ENCODE measurements around the gene CYP2A13.
"Not testable (repeated sequence)": the region's sequence is repeated elsewhere in the genome, so short reads cannot be mapped to it uniquely, and the experiment has no call there.

The CYP2A13 gene

DNA sequence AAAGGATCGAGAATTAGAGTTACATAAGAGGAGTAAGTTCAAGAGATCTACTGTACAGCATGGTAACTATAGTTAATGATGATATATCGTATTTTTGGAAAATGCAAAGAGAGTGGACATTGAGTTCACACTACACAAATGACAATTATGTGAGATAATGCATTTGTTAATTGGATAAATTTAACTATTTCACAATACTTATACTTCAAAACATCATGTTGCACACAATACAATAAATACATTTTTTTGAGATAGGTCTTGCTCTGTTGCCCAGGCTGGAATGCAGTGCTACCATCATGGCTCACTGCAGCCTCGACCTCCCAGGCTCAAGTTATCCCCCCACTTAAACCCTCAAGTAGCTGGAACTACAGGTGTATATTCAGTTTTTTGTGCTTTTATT lies 17.9 kb downstream of the CYP2A13 start:
- no peak overlapping the region for H3K27ac Mint-ChIP-seq

DNA sequence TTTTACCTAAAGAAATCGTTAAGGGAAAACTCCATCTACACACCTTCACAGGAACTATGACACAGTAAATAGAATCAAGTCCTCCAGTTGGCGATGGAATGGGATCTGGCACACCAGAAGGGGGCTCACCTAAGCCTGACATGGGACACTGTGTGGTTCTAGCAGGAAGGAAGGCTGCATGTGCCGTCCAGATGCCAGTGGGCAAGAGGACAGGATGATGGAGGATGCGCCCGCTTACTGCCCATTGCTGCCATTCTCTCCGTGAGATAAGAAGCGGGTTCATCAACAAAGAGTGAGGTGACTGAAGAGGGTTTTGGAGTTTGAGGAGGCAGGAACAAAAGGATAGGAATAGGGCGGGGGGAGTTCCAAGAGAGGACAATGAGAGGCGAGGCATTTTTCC lies 23.0 kb downstream of the CYP2A13 start:
- H3K4me1 Mint-ChIP-seq, result no peaks in the 10 kb centered on the region
- no peaks in the 10 kb centered on the region for H3K27me3 Mint-ChIP-seq
- no peaks in the 10 kb centered on the region for H3K9me3 Mint-ChIP-seq
- no peak overlapping the region for H3K27ac Mint-ChIP-seq
- ATAC-seq, result no peak
- no peak for DNase-seq
- no peak overlapping the region for H3K4me3 Mint-ChIP-seq

More for the DNA sequence above, 17.9 kb downstream of the CYP2A13 start:
- H3K27me3 Mint-ChIP-seq, result no peaks in the 10 kb centered on the region
- H3K4me1 Mint-ChIP-seq, result no peaks in the 10 kb centered on the region
- no peak overlapping the region for H3K4me3 Mint-ChIP-seq
- H3K9me3 Mint-ChIP-seq, result peaks cover 14 to 22% of the 10 kb centered on the region in 2 donors
- no peak for ATAC-seq
- no peak for DNase-seq

DNA sequence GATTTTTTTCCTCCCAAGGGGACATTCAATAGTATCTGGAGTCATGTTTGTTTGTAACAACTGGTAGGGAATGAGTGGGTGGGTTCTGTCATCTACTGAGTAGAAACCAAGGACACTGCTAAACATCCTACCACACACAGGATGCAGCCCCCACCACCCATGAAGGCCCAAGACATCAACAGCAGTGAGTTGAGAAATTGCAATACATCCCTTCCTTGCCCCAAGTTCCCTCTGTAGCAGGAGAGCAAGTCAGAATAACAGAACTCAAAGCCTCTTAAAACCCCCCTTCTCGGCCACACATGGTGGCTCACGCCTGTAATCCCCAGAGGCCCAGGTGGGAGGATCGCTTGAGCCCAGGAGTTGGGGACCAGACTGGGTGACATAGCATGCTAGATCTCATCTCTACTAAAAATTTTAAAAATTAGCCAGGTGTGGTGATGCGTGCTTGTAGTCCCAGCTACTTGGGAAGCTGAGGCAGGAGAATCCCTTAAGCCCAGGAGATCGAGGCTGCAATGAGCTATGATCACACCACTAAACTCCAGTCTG lies 23.6 kb downstream of the CYP2A13 start:
- ATAC-seq (no peak), DNase-seq (no peak)
- Mint-ChIP-seq H3K4me1 (no peaks in the 10 kb centered on the region), H3K27me3 (no peaks in the 10 kb centered on the region), H3K9me3 (no peaks in the 10 kb centered on the region), H3K4me3 (no peak overlapping the region), H3K27ac (no peak overlapping the region)

DNA sequence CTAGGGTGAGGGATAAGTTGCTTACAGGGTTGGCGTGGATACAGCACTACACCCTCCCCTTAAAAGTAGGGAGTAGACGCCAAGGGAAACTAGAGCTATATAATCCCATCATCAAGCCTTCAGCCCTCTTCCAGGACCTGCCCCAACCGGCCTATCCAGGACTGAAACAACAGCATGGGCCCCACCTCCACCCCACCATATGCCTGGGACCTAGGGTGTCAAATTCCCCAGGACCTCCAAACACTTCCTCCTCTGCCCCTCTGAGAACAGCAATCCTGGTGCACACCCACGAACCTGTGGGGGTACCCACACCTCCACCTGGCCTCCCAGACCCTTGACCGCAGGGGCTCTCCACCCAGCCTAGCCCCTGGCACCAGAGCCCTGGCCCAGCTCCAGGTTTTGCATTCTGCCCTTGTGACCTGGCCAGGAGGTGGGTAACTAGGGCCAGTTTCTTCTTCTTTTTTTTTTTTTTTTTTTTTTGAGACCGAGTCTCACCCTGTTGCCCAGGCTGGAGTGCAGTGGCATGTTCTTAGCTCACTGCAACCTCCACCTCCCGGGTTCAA lies 24.6 kb downstream of the CYP2A13 start:
- Mint-ChIP-seq H3K27me3 (no peaks in the 10 kb centered on the region), H3K27ac (no peak overlapping the region), H3K4me3 (no peak overlapping the region), H3K4me1 (no peaks in the 10 kb centered on the region), H3K9me3 (no peaks in the 10 kb centered on the region)
- no peak for DNase-seq
- no peak for ATAC-seq

DNA sequence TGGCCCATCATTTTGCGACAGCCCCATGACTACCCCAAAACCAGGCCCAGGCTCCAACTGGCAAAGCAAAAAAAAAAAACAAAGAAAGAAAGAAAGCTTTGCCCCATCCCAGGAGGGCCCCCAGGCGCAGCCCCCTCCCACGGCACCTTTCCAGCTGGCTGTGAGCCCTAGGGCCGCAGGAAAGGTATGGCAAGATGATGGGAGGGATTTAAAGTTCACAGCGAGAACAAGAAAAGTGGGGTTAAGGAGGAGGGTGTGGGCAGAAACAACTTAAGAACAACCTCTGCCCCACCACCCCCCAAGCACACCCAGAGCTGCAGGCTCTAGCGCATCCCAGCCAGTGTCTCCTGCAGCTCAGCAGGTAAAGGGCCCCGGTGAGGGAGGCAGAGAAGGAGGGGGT lies 25.9 kb downstream of the CYP2A13 start, which contains the start of gene CYP2F1:
Gene CYP2F1 (plus strand): TSS at position 301 of the 400 bp plus-strand sequence. CDS start 1,757 bp downstream, outside the sequence.
- Mint-ChIP-seq H3K27ac (peak within 1 kb of the TSS in 1 of 2 donors; percentile 86), H3K4me3 (no peak within 1 kb of the TSS), H3K4me1 (no peaks in the 10 kb centered on the region), H3K27me3 (no peaks in the 10 kb centered on the region), H3K9me3 (no peaks in the 10 kb centered on the region)
- ATAC-seq, result no peak
- DNase-seq, result no peak

DNA sequence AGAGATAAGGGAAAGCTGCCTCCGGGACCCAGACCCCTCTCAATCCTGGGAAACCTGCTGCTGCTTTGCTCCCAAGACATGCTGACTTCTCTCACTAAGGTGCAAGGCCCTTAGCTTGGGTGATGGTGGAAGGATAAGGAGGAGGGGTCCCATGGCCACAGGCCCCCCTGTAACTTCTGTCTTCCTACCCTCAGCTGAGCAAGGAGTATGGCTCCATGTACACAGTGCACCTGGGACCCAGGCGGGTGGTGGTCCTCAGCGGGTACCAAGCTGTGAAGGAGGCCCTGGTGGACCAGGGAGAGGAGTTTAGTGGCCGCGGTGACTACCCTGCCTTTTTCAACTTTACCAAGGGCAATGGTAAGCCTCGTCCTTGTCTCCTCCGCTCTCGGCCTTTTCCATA lies 28.0 kb downstream of the CYP2A13 start:
- H3K4me3 Mint-ChIP-seq, result no peak overlapping the region
- H3K27me3 Mint-ChIP-seq, result no peaks in the 10 kb centered on the region
- H3K27ac Mint-ChIP-seq, result peak overlapping the region in 1 of 2 donors; percentile 23
- no peaks in the 10 kb centered on the region for H3K9me3 Mint-ChIP-seq
- DNase-seq (no peak), ATAC-seq (no peak)
- H3K4me1 Mint-ChIP-seq, result peaks cover 9% of the 10 kb centered on the region

DNA sequence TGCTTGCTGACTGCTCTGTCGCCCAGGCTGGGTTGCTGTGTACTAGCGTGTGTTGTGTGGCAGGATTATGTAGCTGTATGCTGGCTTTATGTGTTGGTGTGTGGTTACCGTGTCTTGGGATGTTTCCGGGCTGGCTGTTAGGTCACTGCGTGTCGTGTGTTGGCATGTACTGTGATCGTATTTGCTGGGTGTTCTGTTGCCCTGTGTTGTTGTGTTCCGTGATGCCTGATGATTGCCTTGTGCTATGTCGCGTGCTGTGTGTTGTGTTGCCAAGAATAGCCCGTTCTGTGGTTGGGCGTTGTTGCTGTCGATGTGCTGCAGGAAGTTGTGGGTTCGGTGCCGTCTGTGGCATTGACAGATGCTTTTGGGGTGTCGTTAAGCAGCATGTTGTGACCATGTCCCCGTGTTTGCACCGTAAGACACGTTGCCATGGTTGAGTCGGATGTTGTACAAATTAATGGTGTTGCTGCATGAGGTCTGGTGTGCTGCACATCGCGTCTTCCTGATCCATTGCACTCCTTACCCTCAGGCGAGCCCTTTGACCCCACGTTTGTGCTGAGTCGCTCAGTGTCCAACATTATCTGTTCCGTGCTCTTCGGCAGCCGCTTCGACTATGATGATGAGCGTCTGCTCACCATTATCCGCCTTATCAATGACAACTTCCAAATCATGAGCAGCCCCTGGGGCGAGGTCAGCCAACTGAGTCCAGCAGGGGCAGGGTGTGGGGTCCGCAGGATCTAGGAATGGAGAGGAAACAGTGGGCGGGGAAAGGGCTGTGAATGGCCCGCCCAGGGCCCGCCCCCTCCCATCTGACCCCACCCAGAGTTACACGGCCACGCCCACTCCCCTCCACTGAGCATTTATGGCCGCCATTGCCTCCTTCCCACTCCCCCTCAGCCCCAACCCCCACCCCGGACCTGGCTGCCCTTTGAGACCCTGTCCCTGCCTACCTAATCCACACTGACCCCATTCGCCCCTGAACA lies 33.0 kb downstream of the CYP2A13 start:
- Mint-ChIP-seq H3K4me3 (peak overlapping the region; percentile 38 to 63), H3K27ac (peak overlapping the region in 1 of 2 donors; percentile 93), H3K4me1 (peaks cover 34% of the 10 kb centered on the region)
- not testable (repeated sequence) for H3K27me3 Mint-ChIP-seq, H3K9me3 Mint-ChIP-seq
- DNase-seq (peak in 1 of 2 donors; percentile 44), ATAC-seq (peak; percentile 80)

DNA sequence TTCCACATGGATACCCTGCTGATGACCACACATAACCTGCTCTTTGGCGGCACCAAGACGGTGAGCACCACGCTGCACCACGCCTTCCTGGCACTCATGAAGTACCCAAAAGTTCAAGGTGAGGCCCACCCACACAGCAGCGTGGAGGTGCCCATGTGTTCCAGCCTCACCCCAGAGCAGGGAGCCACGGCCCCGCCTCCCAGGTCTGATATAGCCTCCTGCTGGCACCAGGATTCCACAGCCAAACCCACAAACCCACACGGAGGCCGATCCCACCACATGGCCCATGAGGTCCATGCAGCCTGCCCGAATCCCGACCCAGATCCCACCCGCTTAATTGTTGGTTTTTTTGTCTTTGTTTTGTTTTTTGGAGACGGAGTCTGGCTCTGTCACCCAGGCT lies 34.6 kb downstream of the CYP2A13 start:
- not testable (repeated sequence) for H3K4me3 Mint-ChIP-seq, DNase-seq, H3K27me3 Mint-ChIP-seq, ATAC-seq, H3K27ac Mint-ChIP-seq, H3K9me3 Mint-ChIP-seq
- peaks cover 40% of the 10 kb centered on the region for H3K4me1 Mint-ChIP-seq

DNA sequence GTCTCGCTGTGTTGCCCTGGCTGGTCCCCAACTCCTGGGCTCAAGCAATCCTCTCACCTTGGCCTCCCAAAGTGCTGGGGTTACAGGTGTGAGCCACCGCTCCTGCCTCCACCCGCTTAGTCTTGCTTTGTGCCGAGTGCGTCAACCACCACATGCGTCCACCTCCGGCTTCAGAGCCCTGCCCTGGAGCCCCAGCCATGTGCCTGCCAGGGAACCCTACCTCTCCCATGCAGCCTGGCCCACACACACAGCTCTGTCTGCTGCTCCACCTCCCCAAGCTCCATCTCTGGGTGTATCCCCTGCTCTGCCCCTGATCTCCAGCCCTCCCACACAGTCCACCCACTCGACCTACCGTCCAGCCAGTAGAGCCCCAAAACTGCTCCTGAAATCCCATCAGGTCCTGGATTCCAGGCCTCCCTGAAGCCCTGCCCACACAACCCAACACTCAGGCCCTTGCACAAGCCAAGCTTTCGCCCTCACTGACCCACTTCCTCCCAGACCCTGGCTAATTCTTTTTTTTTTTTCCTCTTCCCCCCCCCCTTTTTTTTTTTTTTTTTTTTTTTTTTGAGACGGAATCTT lies 35.6 kb downstream of the CYP2A13 start:
- Mint-ChIP-seq H3K9me3 (no peaks in the 10 kb centered on the region), H3K27ac (peak overlapping the region in 1 of 2 donors; percentile 95), H3K4me3 (no peak overlapping the region), H3K27me3 (no peaks in the 10 kb centered on the region), H3K4me1 (peaks cover 49% of the 10 kb centered on the region)
- ATAC-seq (no peak), DNase-seq (no peak)

DNA sequence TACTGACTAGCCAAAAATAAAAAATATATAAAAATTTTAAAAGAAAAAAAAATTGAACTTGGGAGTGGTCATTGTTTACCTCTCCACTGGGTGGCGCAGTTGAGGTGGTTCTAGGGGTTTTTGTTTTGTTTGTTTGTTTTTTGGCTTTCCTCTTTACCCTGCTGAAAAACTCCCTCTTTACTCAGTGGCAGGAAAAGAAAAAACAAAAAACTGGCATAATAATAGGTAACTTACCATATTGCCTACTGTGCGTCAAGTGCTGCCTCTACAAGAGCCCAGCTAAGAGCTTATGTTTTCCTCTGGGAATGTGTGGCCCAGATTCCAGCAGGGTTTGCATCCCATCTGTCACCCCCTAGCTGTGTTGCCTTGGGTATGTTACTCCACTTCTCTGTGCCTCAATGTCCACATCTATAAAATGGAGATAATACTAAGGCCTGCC lies 38.5 kb downstream of the CYP2A13 start:
- peak in 1 of 2 donors; percentile 24 for DNase-seq
- Mint-ChIP-seq H3K4me1 (peaks cover 35% of the 10 kb centered on the region), H3K27me3 (peaks cover 15% of the 10 kb centered on the region)
- not testable (repeated sequence) for H3K9me3 Mint-ChIP-seq, ATAC-seq, H3K4me3 Mint-ChIP-seq, H3K27ac Mint-ChIP-seq

DNA sequence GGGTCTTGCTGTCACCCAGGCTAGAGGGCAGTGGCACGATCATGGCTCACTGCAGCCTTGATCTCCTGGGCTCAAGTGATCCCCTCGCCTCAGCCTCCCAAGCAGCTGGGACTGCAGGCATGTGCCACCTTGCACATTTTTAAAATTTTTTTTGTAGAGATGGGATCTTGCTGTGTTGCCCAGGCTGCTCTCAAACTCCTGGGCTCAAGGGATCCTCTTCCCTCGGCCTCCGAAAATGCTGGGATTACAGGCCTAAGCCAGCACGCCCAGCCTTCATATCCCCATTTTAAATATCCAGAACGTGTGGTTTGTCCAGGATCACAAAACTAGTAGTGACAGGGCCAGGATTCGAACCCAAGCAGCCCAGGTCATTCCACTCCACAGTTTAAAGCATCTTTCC lies 39.1 kb downstream of the CYP2A13 start:
- Mint-ChIP-seq H3K4me1 (peaks cover 31% of the 10 kb centered on the region), H3K27me3 (peaks cover 18% of the 10 kb centered on the region), H3K4me3 (peak overlapping the region in 1 of 2 donors; percentile 78)
- H3K27ac Mint-ChIP-seq, DNase-seq, H3K9me3 Mint-ChIP-seq, ATAC-seq: not testable (repeated sequence)

DNA sequence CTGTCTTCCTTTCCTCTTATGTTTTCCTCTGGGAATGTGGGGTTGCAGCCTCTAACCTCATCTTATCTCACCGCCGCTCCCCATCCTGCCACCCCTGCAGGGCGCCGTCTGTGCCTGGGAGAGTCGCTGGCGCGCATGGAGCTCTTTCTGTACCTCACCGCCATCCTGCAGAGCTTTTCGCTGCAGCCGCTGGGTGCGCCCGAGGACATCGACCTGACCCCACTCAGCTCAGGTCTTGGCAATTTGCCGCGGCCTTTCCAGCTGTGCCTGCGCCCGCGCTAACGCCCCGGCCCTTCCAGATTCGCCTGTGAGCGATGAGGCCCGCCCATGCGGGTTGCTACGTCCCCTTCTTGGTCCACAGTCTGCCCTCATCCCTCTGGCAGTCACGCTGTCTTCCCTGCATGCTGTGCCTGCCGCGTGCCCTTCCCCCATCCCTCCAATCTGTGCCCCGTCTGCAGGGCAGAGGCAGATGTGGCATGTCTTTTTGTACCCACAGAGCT lies 39.6 kb downstream of the CYP2A13 start:
- DNase-seq (peak; percentile 67 to 77), ATAC-seq (peak; percentile 96)
- H3K9me3 Mint-ChIP-seq, result not testable (repeated sequence)
- H3K27me3 Mint-ChIP-seq, result peaks cover 22% of the 10 kb centered on the region
- peak overlapping the region in 1 of 2 donors; percentile 84 for H3K27ac Mint-ChIP-seq
- H3K4me3 Mint-ChIP-seq, result peak overlapping the region; percentile 72 to 78
- H3K4me1 Mint-ChIP-seq, result peaks cover 27% of the 10 kb centered on the region

DNA sequence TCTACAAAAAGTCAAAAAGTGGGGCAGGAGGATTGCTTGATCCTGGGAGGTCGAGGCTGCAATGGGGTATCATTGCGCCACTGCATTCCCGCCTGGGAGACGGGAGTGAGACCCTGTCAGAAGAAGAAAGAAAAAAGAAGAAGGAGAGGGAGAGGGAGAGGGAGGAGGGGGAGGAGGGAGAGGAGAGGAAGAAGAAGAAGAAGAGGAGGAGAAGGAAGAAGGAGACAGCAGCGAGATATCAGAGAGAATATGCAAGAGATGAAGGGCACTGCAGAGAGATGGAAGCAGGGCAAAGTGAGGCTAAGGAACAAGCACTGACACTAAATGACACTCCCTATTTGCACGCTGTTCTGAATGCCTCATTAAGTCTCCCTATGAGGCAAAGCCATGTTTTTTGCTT lies 40.4 kb downstream of the CYP2A13 start:
- Mint-ChIP-seq H3K4me3 (no peak overlapping the region), H3K4me1 (peaks cover 21% of the 10 kb centered on the region), H3K27me3 (peaks cover 31% of the 10 kb centered on the region), H3K27ac (peak overlapping the region in 1 of 2 donors; percentile 8), H3K9me3 (no peaks in the 10 kb centered on the region)
- no peak for ATAC-seq
- no peak for DNase-seq

DNA sequence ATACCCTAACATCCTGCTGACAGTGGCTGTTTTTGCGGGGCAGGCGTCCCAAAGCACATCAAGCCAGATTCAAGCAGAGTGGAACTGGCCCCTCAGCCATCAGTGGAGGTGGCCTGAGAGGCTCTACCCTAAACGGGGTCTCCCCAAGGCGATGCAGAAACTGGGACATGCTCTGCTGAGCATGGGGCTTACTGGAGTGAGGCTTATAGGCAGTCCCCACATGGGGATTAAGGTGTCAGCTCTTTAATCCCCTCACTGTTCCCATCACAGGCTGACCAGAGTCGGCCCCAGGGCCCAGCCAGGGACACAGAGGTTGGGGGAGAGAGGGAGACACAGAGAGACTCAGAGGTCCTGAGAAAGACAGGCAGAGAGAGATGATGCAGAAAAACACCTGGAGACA lies 42.9 kb downstream of the CYP2A13 start:
- H3K4me1 Mint-ChIP-seq, result peaks cover 26% of the 10 kb centered on the region
- ATAC-seq (no peak), DNase-seq (no peak)
- peaks cover 44% of the 10 kb centered on the region for H3K27me3 Mint-ChIP-seq
- no peak overlapping the region for H3K27ac Mint-ChIP-seq
- no peak overlapping the region for H3K4me3 Mint-ChIP-seq
- H3K9me3 Mint-ChIP-seq, result no peaks in the 10 kb centered on the region

DNA sequence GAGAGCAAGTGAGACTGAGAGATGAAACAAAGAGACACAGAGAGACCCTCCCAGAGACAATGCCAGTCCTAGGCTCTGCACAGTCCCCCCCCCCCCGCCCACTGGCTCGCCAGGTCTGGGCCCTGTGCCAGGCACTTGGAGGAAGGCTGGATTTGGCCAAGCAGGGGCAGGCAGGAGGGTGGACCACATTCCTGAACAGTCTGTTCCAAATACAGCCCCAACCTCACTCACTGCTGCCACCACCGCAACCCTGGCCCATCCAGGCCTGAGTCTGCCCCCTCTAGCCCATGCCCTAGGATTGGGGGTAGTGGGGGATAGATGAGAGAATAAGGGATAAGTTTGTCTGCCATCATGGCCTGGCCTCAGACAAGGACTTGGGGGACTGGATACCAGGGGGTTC lies 45.0 kb downstream of the CYP2A13 start:
- DNase-seq, result no peak
- no peak for ATAC-seq
- H3K4me1 Mint-ChIP-seq, result peaks cover 24% of the 10 kb centered on the region
- no peaks in the 10 kb centered on the region for H3K9me3 Mint-ChIP-seq
- H3K27me3 Mint-ChIP-seq, result peaks cover 44% of the 10 kb centered on the region
- no peak overlapping the region for H3K4me3 Mint-ChIP-seq
- H3K27ac Mint-ChIP-seq, result no peak overlapping the region

All from stimulated activated naive CD8-positive, alpha-beta T cell treated with anti-CD3 and anti-CD28 coated beads, Interleukin-15, amount 100 ng/mL, for 72 hours (primary cell).